Fibroblast of mammary gland (primary cell): ENCODE results near the gene ANKH.

Experiments
- DNase-seq: peaks from one replicate; pipeline ENCODE4 v3.0.0-alpha.2; 2010; ENCODE audit warnings: low read depth
- H3K4me3 ChIP-seq: 2 replicates; pipeline ENCODE4 v1.5.1; 2011; ENCODE audit warnings: low read depth, mild to moderate bottlenecking, low read length, moderate library complexity; ENCODE audit not compliant: control insufficient read depth
- TF ChIP-seq, protein P1 (sequence below): conservative IDR thresholded peaks from 2 replicates; pipeline ENCODE4 v1.5.1; 2011; ENCODE audit warnings: low read depth, low read length, inconsistent platforms; ENCODE audit not compliant: control insufficient read depth, insufficient read depth

The ANKH gene

GRCh38 chr5:14735944-14736343 lies 135.6 kb downstream of the ANKH start:
- no peak overlapping the region for H3K4me3 ChIP-seq
- no peak for DNase-seq
- TF ChIP-seq, protein P1, sequence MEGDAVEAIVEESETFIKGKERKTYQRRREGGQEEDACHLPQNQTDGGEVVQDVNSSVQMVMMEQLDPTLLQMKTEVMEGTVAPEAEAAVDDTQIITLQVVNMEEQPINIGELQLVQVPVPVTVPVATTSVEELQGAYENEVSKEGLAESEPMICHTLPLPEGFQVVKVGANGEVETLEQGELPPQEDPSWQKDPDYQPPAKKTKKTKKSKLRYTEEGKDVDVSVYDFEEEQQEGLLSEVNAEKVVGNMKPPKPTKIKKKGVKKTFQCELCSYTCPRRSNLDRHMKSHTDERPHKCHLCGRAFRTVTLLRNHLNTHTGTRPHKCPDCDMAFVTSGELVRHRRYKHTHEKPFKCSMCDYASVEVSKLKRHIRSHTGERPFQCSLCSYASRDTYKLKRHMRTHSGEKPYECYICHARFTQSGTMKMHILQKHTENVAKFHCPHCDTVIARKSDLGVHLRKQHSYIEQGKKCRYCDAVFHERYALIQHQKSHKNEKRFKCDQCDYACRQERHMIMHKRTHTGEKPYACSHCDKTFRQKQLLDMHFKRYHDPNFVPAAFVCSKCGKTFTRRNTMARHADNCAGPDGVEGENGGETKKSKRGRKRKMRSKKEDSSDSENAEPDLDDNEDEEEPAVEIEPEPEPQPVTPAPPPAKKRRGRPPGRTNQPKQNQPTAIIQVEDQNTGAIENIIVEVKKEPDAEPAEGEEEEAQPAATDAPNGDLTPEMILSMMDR: no peak

DNA sequence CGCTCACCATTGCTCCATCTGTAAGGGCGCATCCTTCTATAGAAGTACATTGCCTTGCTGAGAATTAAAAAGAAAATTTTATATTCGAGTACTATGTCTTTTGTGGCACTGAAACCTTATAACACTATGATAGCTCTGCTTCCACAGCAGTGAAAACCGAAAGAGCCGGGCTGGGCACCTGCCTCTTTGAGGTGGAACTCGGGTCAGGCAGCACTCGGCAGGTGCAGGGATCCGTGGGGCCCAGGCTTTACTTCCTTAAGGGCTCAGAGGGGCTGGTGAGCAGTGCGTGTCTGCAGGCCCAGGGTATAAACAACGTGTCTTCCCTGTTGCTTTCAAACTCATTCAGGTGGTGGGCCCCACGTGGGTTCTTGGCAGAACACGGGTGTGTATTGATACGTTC lies 137.2 kb downstream of the ANKH start:
- no peak overlapping the region for H3K4me3 ChIP-seq
- DNase-seq: no peak
- TF ChIP-seq, protein P1: no peak

DNA sequence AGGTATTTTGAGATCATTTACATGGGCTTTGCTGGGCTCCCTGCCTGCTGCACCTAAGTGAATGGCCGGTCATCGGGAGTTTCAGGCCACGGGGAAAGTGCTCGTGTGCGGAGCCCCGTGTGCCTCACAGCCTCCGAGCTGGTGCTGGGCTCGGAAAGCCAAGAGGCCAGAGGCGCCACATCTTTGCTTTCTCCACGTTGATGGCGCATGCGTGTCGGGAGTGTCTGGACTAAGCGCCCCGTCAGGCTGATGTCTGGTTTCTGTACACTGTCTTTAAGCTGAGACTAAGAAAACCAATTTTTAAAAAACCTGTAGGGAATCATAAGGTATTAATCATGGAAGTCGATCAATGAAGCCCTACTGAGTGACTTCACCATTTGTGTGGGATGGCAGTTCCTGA lies 137.9 kb downstream of the ANKH start:
- TF ChIP-seq, protein P1: no peak
- DNase-seq: no peak
- H3K4me3 ChIP-seq: no peak overlapping the region

DNA sequence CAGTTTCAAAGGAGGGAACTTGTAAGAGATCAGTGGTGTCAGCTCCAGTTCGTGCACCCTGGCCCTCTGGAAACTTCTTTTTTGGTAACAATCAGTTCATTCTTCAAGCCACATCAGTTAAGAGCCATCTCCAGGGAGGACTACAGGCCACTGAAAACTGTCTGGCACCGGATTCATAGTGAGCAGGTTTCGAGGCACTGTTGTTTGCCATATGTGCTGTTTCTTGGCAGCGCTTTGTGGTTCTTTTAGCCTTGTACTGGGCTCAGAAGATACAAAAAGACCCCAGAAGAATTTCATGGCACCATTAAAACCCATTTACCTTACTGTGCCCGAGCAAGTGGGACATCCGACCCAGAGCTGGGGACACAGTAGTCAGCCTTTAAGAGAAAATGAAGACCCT lies 138.6 kb downstream of the ANKH start:
- no peak for DNase-seq
- TF ChIP-seq, protein P1: no peak
- H3K4me3 ChIP-seq: no peak overlapping the region

GRCh38 chr5:14730881-14731280 lies 140.7 kb downstream of the ANKH start:
- TF ChIP-seq, protein P1: no peak
- DNase-seq: no peak

GRCh38 chr5:14730466-14730865 lies 141.1 kb downstream of the ANKH start:
- DNase-seq: no peak
- H3K4me3 ChIP-seq: no peak overlapping the region
- TF ChIP-seq, protein P1: no peak

More at GRCh38 chr5:14730881-14731280, 140.7 kb downstream of the ANKH start:
- no peak overlapping the region for H3K4me3 ChIP-seq
